ENCODE measurements around the gene UBC. TPM values are rescaled to one million over a fixed set of nuclear protein-coding genes. Genes with fewer than 3 reads are reported as not detected.
A peak's percentile ranks its signal among the peaks of the same experiment; 100 is the strongest.
"Not testable (repeated sequence)": the region's sequence is repeated elsewhere in the genome, so short reads cannot be mapped to it uniquely, and the experiment has no call there.

UBC gene
- total RNA-seq, 1 experiment from 2014 or later = 503 TPM

- DNase-seq = peak; percentile 90 to 92
Observed at GRCh38 chr12:124940393-124941169, 26.1 kb upstream of the UBC start.

GRCh38 chr12:124940143-124940392 is 25.6 kb upstream of the UBC start:
- Histone ChIP-seq H3K27me3 (no peaks in the 10 kb centered on the region), H3K4me1 (no peaks in the 10 kb centered on the region; the same call in 1 of the 2 replicates), H3K9me3 (replicated peaks) (no peaks in the 10 kb centered on the region), H3K36me3 (no peaks in the 10 kb centered on the region), H3K4me3 (peak overlapping the region; percentile 48), H3K27ac (peak overlapping the region; percentile 11; the same call in 1 of the 2 replicates)
- no peak for DNase-seq

More at GRCh38 chr12:124940393-124941169, 26.1 kb upstream of the UBC start:
- no peaks in the 10 kb centered on the region for H3K27me3 ChIP-seq
- H3K36me3 ChIP-seq = no peaks in the 10 kb centered on the region
- no peaks in the 10 kb centered on the region; the same call in 1 of the 2 replicates for H3K4me1 ChIP-seq
- peak overlapping the region; percentile 11; the same call in 1 of the 2 replicates for H3K27ac ChIP-seq
- H3K4me3 ChIP-seq = peak overlapping the region; percentile 48
- no peaks in the 10 kb centered on the region for H3K9me3 ChIP-seq (replicated peaks)

- no peaks in the 10 kb centered on the region for H3K9me3 ChIP-seq (replicated peaks)
- peak overlapping the region; percentile 78 for H3K27ac ChIP-seq
- peak; percentile 95 to 97 for DNase-seq
- H3K4me1 ChIP-seq = no peaks in the 10 kb centered on the region; the same call in 1 of the 2 replicates
- peak overlapping the region; percentile 63 for H3K4me3 ChIP-seq
- H3K27me3 ChIP-seq = no peaks in the 10 kb centered on the region
- no peaks in the 10 kb centered on the region for H3K36me3 ChIP-seq
Observed at GRCh38 chr12:124939421-124940142, 25.1 kb upstream of the UBC start.

GRCh38 chr12:124939079-124939420 is 24.6 kb upstream of the UBC start:
- H3K36me3 ChIP-seq = no peaks in the 10 kb centered on the region
- DNase-seq = peak; percentile 74 to 83

GRCh38 chr12:124938587-124938986 is 24.1 kb upstream of the UBC start:
- no peaks in the 10 kb centered on the region for H3K36me3 ChIP-seq
- peak overlapping the region; percentile 78 for H3K27ac ChIP-seq
- DNase-seq = peak in 1 of 2 experiments; percentile 58
- H3K27me3 ChIP-seq = no peaks in the 10 kb centered on the region
- H3K4me1 ChIP-seq = no peaks in the 10 kb centered on the region; the same call in 1 of the 2 replicates
- H3K9me3 ChIP-seq (replicated peaks) = no peaks in the 10 kb centered on the region
- peak overlapping the region; percentile 63 for H3K4me3 ChIP-seq

More at GRCh38 chr12:124939079-124939420, 24.6 kb upstream of the UBC start:
- H3K9me3 ChIP-seq (replicated peaks) = no peaks in the 10 kb centered on the region
- H3K27ac ChIP-seq = peak overlapping the region; percentile 78
- H3K27me3 ChIP-seq = no peaks in the 10 kb centered on the region
- H3K4me1 ChIP-seq = no peaks in the 10 kb centered on the region; the same call in 1 of the 2 replicates
- peak overlapping the region; percentile 63 for H3K4me3 ChIP-seq

GRCh38 chr12:124938108-124938507 is 23.7 kb upstream of the UBC start:
- Histone ChIP-seq H3K36me3 (no peaks in the 10 kb centered on the region), H3K27ac (peak overlapping the region; percentile 78), H3K4me1 (no peaks in the 10 kb centered on the region; the same call in 1 of the 2 replicates), H3K4me3 (peak overlapping the region; percentile 63), H3K27me3 (no peaks in the 10 kb centered on the region), H3K9me3 (replicated peaks) (no peaks in the 10 kb centered on the region)
- DNase-seq = no peak

GRCh38 chr12:124931528-124931927 is 17.1 kb upstream of the UBC start:
- not testable (repeated sequence) for H3K9me3 ChIP-seq (replicated peaks); H3K36me3 ChIP-seq; H3K4me1 ChIP-seq; DNase-seq; H3K27me3 ChIP-seq; H3K4me3 ChIP-seq; H3K27ac ChIP-seq

- Histone ChIP-seq H3K36me3 (no peaks in the 10 kb centered on the region), H3K27me3 (no peaks in the 10 kb centered on the region), H3K4me1 (no peaks in the 10 kb centered on the region), H3K9me3 (replicated peaks) (no peaks in the 10 kb centered on the region), H3K4me3 (no peak overlapping the region), H3K27ac (no peak overlapping the region)
- no peak for DNase-seq
Observed at GRCh38 chr12:124930586-124930985, 16.1 kb upstream of the UBC start.

- no peak for DNase-seq
- Histone ChIP-seq H3K27me3 (no peaks in the 10 kb centered on the region), H3K4me3 (no peak overlapping the region), H3K36me3 (no peaks in the 10 kb centered on the region), H3K4me1 (no peaks in the 10 kb centered on the region), H3K9me3 (replicated peaks) (no peaks in the 10 kb centered on the region), H3K27ac (no peak overlapping the region)
Observed at GRCh38 chr12:124929649-124930419, 15.4 kb upstream of the UBC start.

GRCh38 chr12:124928912-124929530 is 14.6 kb upstream of the UBC start:
- H3K27ac ChIP-seq = peak overlapping the region; percentile 83
- no peak for DNase-seq
- H3K4me1 ChIP-seq = no peaks in the 10 kb centered on the region

GRCh38 chr12:124928095-124928911 is 13.9 kb upstream of the UBC start:
- H3K4me1 ChIP-seq = peaks cover 2% of the 10 kb centered on the region; the same call in 1 of the 2 replicates
- no peaks in the 10 kb centered on the region for H3K27me3 ChIP-seq
- H3K9me3 ChIP-seq (replicated peaks) = no peaks in the 10 kb centered on the region
- H3K27ac ChIP-seq = peak overlapping the region; percentile 83
- H3K36me3 ChIP-seq = no peaks in the 10 kb centered on the region
- peak overlapping the region; percentile 70 for H3K4me3 ChIP-seq
- DNase-seq = peak; percentile 82 to 88

More at GRCh38 chr12:124928912-124929530, 14.6 kb upstream of the UBC start:
- H3K4me3 ChIP-seq = peak overlapping the region; percentile 70
- no peaks in the 10 kb centered on the region for H3K9me3 ChIP-seq (replicated peaks)
- no peaks in the 10 kb centered on the region for H3K27me3 ChIP-seq
- H3K36me3 ChIP-seq = no peaks in the 10 kb centered on the region

- DNase-seq = peak; percentile 84 to 96
- no peaks in the 10 kb centered on the region for H3K27me3 ChIP-seq
- peak overlapping the region; percentile 70 for H3K4me3 ChIP-seq
- no peaks in the 10 kb centered on the region for H3K36me3 ChIP-seq
- no peaks in the 10 kb centered on the region for H3K9me3 ChIP-seq (replicated peaks)
- H3K27ac ChIP-seq = peak overlapping the region; percentile 83
- H3K4me1 ChIP-seq = peaks cover 2% of the 10 kb centered on the region; the same call in 1 of the 2 replicates
Observed at GRCh38 chr12:124927201-124928094, 13.0 kb upstream of the UBC start.

- not testable (repeated sequence) for H3K36me3 ChIP-seq; H3K9me3 ChIP-seq (replicated peaks); H3K4me1 ChIP-seq; H3K27me3 ChIP-seq; H3K27ac ChIP-seq; DNase-seq; H3K4me3 ChIP-seq
Observed at GRCh38 chr12:124925782-124926181, 11.3 kb upstream of the UBC start.
